ENCODE results near the gene TAB2. TPM values are rescaled to one million over a fixed set of nuclear protein-coding genes. Genes with fewer than 3 reads are reported as not detected.

Gene TAB2
- total RNA-seq, 1 experiment from 2014 or later, result 56.7 TPM

DNA sequence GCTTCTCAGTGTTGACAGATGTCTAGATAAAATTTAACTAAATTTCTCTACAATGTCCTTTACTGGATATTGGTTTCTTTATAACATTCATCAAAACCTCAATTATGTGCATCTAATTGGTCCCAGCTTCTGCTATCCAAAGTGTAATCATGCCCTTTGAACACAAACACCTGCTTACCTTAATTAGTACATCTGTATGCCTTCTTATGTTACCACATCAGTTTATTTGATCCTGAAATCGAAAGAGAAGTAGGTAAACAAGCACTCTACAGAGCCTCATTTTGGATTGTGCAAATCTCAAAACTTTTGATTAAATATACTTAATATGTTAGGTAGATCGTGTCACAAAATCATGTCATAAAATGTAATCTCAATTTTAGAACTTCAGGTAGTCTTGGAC, 36.5 kb downstream of the TAB2 start:
- ChIA-PET CTCF (no interaction called here), POLR2A (no interaction called here), RAD21 (ENCODE audit: low non-redundant PET in 1 of 2, low total read pairs in 2 of 2, uncharacterized antibody in 2 of 2, unreplicated experiment in 2 of 2) (no interaction called here)
- Histone ChIP-seq H3K4me2 (ENCODE audit: low read length) (no peak overlapping the region), H2AFZ (ENCODE audit: low read depth, low read length, poor library complexity, severe bottlenecking) (no peak overlapping the region), H3K4me3 (replicated peaks in 1 of 2; ENCODE audit: low read depth in 1 of 2, low read length in 2 of 2) (no peak overlapping the region), H3K9ac (ENCODE audit: low read length) (no peak overlapping the region), H3K27ac (ENCODE audit: low read depth, low read length) (no peak overlapping the region), H3K36me3 (ENCODE audit: control insufficient read depth in 1 of 2, insufficient read depth in 2 of 2, low read length in 2 of 2) (no peaks in the 10 kb centered on the region), H3K9me2 (ENCODE audit: insufficient read depth) (no peaks in the 10 kb centered on the region), H3K79me2 (ENCODE audit: insufficient read depth, low read length) (peaks cover 85% of the 10 kb centered on the region), H3K27me3 (ENCODE audit: insufficient read depth, low read length) (no peaks in the 10 kb centered on the region), H3K9me3 (ENCODE audit: control insufficient read depth in 1 of 2, insufficient read depth in 1 of 2, low read depth in 1 of 2, low read length in 2 of 2) (no peaks in the 10 kb centered on the region), H4K20me1 (ENCODE audit: insufficient read depth) (no peaks in the 10 kb centered on the region), H3K4me1 (ENCODE audit: control insufficient read depth in 1 of 2, insufficient read depth in 2 of 2, low read length in 2 of 2) (no peaks in the 10 kb centered on the region)
- BruUV-seq (replicated peaks), result no TSS peak
- DNase-seq (ENCODE audit: low read depth, low spot score) (no peak), ATAC-seq (no peak)
- TF ChIP-seq YY1 (IDR thresholded peaks at IDR 0.05; ENCODE audit: extremely low read depth, insufficient replicate concordance, low read depth, low read length), result no peak
- no peak for TF ChIP-seq CBX3 (IDR thresholded peaks at IDR 0.05; ENCODE audit: low read depth)
- TF ChIP-seq RAD21 (IDR thresholded peaks at IDR 0.05; ENCODE audit: low read depth), result no peak
- TF ChIP-seq, protein P1, sequence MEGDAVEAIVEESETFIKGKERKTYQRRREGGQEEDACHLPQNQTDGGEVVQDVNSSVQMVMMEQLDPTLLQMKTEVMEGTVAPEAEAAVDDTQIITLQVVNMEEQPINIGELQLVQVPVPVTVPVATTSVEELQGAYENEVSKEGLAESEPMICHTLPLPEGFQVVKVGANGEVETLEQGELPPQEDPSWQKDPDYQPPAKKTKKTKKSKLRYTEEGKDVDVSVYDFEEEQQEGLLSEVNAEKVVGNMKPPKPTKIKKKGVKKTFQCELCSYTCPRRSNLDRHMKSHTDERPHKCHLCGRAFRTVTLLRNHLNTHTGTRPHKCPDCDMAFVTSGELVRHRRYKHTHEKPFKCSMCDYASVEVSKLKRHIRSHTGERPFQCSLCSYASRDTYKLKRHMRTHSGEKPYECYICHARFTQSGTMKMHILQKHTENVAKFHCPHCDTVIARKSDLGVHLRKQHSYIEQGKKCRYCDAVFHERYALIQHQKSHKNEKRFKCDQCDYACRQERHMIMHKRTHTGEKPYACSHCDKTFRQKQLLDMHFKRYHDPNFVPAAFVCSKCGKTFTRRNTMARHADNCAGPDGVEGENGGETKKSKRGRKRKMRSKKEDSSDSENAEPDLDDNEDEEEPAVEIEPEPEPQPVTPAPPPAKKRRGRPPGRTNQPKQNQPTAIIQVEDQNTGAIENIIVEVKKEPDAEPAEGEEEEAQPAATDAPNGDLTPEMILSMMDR (IDR thresholded peaks at IDR 0.05 in 2 of 3, conservative IDR thresholded peaks at IDR 0.05 in 1 of 3; ENCODE audit: borderline replicate concordance in 1 of 3, insufficient read depth in 1 of 3, low read depth in 2 of 3, low read length in 2 of 3), result no peak
- TF ChIP-seq, protein P2, sequence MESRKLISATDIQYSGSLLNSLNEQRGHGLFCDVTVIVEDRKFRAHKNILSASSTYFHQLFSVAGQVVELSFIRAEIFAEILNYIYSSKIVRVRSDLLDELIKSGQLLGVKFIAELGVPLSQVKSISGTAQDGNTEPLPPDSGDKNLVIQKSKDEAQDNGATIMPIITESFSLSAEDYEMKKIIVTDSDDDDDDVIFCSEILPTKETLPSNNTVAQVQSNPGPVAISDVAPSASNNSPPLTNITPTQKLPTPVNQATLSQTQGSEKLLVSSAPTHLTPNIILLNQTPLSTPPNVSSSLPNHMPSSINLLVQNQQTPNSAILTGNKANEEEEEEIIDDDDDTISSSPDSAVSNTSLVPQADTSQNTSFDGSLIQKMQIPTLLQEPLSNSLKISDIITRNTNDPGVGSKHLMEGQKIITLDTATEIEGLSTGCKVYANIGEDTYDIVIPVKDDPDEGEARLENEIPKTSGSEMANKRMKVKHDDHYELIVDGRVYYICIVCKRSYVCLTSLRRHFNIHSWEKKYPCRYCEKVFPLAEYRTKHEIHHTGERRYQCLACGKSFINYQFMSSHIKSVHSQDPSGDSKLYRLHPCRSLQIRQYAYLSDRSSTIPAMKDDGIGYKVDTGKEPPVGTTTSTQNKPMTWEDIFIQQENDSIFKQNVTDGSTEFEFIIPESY (IDR thresholded peaks at IDR 0.05; ENCODE audit: extremely low read depth, insufficient replicate concordance, low read length), result no peak
- no peak for TF ChIP-seq EZH2 (IDR thresholded peaks at IDR 0.05)
- no peak for TF ChIP-seq TCF7L2 (IDR thresholded peaks at IDR 0.05; ENCODE audit: borderline replicate concordance, extremely low read depth, insufficient read depth, insufficient read length)
- intact Hi-C loops (cut with micrococcal nuclease), result no loop called here

Data from HCT116 (cell line).